IMR-90 (cell line): Measurements from ENCODE around the gene OTUD5.

Experiments
- BHLHE40 ChIP-seq: fragments of 150-350 bp; IDR thresholded peaks from 2 replicates; pipeline ENCODE4 v1.6.1; 2016; ENCODE audit warnings: mild to moderate bottlenecking, low read depth, low read length
- CEBPB ChIP-seq: IDR thresholded peaks from 2 replicates; pipeline ENCODE4 v1.6.1; 2012; ENCODE audit warnings: low read depth, low read length, improper control_type of control experiment
- CTCF ChIP-seq: conservative IDR thresholded peaks from 2 replicates; pipeline ENCODE4 v1.5.1; 2012; ENCODE audit warnings: mild to moderate bottlenecking, low read depth, low read length, improper control_type of control experiment
- POLR2A ChIP-seq: IDR thresholded peaks from 2 replicates; pipeline ENCODE4 v1.6.1; 2012; ENCODE audit warnings: mild to moderate bottlenecking, low read depth, low read length
- RAD21 ChIP-seq: IDR thresholded peaks from 2 replicates; pipeline ENCODE4 v1.6.1; 2012; ENCODE audit warnings: low read length, improper control_type of control experiment

DNA sequence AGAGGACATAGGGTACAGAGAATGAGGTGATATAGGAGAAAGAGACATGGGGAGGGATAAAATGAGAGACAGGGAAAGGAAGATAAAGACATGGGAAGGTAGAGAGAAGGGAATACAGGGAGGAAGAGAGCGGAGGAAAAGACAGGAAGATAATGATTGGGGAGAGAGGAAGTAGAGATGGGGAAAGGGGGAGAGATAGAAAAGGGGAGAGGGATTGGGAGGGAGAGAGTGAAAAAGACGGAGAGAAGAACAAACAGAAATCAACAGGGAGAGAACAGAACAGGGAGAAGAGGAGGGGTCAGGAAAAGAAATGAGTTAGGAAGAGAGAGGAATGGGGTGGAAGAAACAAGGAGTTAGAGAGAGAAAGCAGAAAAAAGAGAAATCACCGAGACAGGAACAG lies 40.0 kb upstream of the OTUD5 start:
- TF ChIP-seq RAD21 (no peak), CEBPB (no peak), BHLHE40 (no peak), CTCF (no peak), POLR2A (no peak)
